Measurements from ENCODE around the gene MUC2.

GRCh38 chr11:1099519-1100355, 25.1 kb downstream of the MUC2 start:
- TF ChIP-seq CTCF (IDR thresholded peaks at IDR 0.05) (no peak), EZH2 (IDR thresholded peaks at IDR 0.05; ENCODE audit: borderline replicate concordance, insufficient read depth, low read depth, low read length, poor library complexity, severe bottlenecking) (no peak)
